DOHH2 (cell line): ENCODE results near the gene KCTD16.

Experiments used
- H3F3A ChIP-seq: fragments of 200-600 bp; sonication (generic), shearing (Covaris generic); 2 replicates; pipeline ENCODE4 v1.6.0; 2016; ENCODE audit warnings: antibody characterized with exemption, mild to moderate bottlenecking; ENCODE audit not compliant: control insufficient read depth, insufficient read depth
- H3K27ac ChIP-seq: fragments of 200-600 bp; sonication (generic); 2 replicates; pipeline ENCODE4 v1.5.1; 2014; ENCODE audit warnings: low read depth, mild to moderate bottlenecking, low read length, moderate library complexity
- H3K27me3 ChIP-seq: fragments of 200-600 bp; sonication (generic); 2 replicates; pipeline ENCODE4 v1.6.1; 2014; ENCODE audit warnings: mild to moderate bottlenecking, low read length, mixed read lengths; ENCODE audit not compliant: control insufficient read depth
- H3K36me3 ChIP-seq: fragments of 200-600 bp; sonication (generic); 2 replicates; pipeline ENCODE4 v1.6.1; 2014; ENCODE audit warnings: mild to moderate bottlenecking, low read length, moderate library complexity, mixed read lengths; ENCODE audit not compliant: control insufficient read depth
- H3K4me1 ChIP-seq: fragments of 200-600 bp; sonication (generic); 2 replicates; pipeline ENCODE4 v1.6.1; 2014; ENCODE audit warnings: mild to moderate bottlenecking, low read length, mixed read lengths; ENCODE audit not compliant: control insufficient read depth
- H3K4me2 ChIP-seq: fragments of 200-600 bp; sonication (generic); 2 replicates; pipeline ENCODE4 v1.6.0; 2014; ENCODE audit warnings: mild to moderate bottlenecking, low read length, moderate library complexity
- H3K4me3 ChIP-seq: fragments of 200-600 bp; sonication (generic); 2 replicates; pipeline ENCODE4 v1.5.1; 2014; ENCODE audit warnings: mild to moderate bottlenecking, low read length, mixed read lengths
- H3K79me2 ChIP-seq: fragments of 200-600 bp; sonication (generic); 2 replicates; pipeline ENCODE4 v1.6.1; 2014; ENCODE audit warnings: mild to moderate bottlenecking, low read length, mixed read lengths; ENCODE audit not compliant: control insufficient read depth
- H3K9me2 ChIP-seq: fragments of 200-600 bp; sonication (generic); replicated peaks from 2 replicates; pipeline ENCODE4 v1.6.1; 2014; ENCODE audit warnings: mild to moderate bottlenecking, low read length, mixed read lengths; ENCODE audit not compliant: control insufficient read depth
- H3K9me3 ChIP-seq: fragments of 200-600 bp; sonication (generic); 2 replicates; pipeline ENCODE4 v1.6.1; 2014; ENCODE audit warnings: antibody characterized with exemption, low read length, mixed read lengths; ENCODE audit not compliant: control insufficient read depth, insufficient read depth
- H4K20me1 ChIP-seq: fragments of 200-600 bp; sonication (generic); 2 replicates; pipeline ENCODE4 v1.6.0; 2014; ENCODE audit warnings: low read depth, mild to moderate bottlenecking, antibody characterized with exemption, low read length, moderate library complexity; ENCODE audit not compliant: control insufficient read depth, insufficient read depth
- EZH2phosphoT487 ChIP-seq: fragments of 200-600 bp; sonication (generic); IDR thresholded peaks from 2 replicates; pipeline ENCODE4 v1.6.1; 2017; ENCODE audit warnings: borderline replicate concordance, mild to moderate bottlenecking, antibody characterized with exemption, low read length, moderate library complexity, mixed read lengths
- TF ChIP-seq, protein P1 (sequence below): fragments of 200-600 bp; sonication (generic); IDR thresholded peaks from one replicate; pipeline ENCODE4 v1.5.1; 2014; ENCODE audit warnings: antibody characterized with exemption, mild to moderate bottlenecking, low read depth, low read length; ENCODE audit not compliant: poor library complexity, severe bottlenecking

KCTD16 gene

DNA sequence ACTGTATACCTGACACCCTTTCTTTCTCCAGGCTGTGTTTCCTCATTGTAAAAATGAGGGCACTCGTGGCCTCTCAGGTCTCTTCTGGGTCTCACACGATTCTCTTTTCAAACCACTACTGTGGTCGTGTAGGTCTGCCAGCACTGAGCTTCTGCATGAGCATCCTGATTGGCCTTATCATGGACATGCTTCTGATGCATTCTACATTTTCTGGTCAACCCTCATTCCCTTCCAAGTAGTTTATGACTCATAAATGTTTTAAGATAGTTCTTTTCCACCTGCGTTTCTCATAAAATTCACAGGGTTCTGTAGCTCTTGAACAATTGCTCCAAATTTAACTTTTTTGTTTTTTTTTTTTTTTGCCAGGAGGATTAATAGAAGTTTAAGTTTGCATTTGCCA is 294.8 kb downstream of the KCTD16 start:
- Histone ChIP-seq H3K36me3 (no peaks in the 10 kb centered on the region), H3K9me3 (no peaks in the 10 kb centered on the region), H3K79me2 (no peaks in the 10 kb centered on the region), H4K20me1 (no peaks in the 10 kb centered on the region), H3K4me1 (peaks cover 6% of the 10 kb centered on the region), H3F3A (no peaks in the 10 kb centered on the region), H3K9me2 (no peaks in the 10 kb centered on the region), H3K27ac (no peak overlapping the region), H3K4me3 (no peak overlapping the region), H3K4me2 (no peak overlapping the region), H3K27me3 (no peaks in the 10 kb centered on the region)
- TF ChIP-seq, protein P1, sequence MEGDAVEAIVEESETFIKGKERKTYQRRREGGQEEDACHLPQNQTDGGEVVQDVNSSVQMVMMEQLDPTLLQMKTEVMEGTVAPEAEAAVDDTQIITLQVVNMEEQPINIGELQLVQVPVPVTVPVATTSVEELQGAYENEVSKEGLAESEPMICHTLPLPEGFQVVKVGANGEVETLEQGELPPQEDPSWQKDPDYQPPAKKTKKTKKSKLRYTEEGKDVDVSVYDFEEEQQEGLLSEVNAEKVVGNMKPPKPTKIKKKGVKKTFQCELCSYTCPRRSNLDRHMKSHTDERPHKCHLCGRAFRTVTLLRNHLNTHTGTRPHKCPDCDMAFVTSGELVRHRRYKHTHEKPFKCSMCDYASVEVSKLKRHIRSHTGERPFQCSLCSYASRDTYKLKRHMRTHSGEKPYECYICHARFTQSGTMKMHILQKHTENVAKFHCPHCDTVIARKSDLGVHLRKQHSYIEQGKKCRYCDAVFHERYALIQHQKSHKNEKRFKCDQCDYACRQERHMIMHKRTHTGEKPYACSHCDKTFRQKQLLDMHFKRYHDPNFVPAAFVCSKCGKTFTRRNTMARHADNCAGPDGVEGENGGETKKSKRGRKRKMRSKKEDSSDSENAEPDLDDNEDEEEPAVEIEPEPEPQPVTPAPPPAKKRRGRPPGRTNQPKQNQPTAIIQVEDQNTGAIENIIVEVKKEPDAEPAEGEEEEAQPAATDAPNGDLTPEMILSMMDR = no peak
- TF ChIP-seq EZH2phosphoT487 = no peak

DNA sequence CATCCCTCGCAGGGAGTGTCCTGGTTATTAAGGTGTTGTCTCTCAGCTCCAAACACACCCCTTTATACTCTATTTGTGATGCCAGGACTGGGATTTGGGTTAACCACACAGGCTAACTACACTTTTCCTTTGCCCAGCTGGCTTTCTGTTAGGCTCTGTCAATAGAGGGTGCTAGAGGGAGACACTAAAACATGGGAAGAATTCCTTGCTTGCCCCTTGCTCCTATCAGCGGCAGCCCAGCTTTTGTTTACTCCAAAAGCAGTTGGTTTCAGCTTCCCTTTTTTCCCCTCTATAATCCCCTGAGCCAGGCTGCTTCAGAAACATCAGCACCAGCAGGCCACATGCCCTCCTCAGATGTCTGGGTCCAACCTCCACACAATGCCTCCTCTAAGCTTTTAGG is 297.1 kb downstream of the KCTD16 start:
- Histone ChIP-seq H3K27me3 (no peaks in the 10 kb centered on the region), H3K9me2 (no peaks in the 10 kb centered on the region), H3K4me3 (no peak overlapping the region), H3K4me2 (no peak overlapping the region), H3K27ac (no peak overlapping the region), H3K9me3 (no peaks in the 10 kb centered on the region), H3F3A (no peaks in the 10 kb centered on the region), H3K36me3 (no peaks in the 10 kb centered on the region), H3K4me1 (peaks cover 6% of the 10 kb centered on the region), H3K79me2 (no peaks in the 10 kb centered on the region), H4K20me1 (no peaks in the 10 kb centered on the region)
- TF ChIP-seq, protein P1 = no peak
- no peak for TF ChIP-seq EZH2phosphoT487

DNA sequence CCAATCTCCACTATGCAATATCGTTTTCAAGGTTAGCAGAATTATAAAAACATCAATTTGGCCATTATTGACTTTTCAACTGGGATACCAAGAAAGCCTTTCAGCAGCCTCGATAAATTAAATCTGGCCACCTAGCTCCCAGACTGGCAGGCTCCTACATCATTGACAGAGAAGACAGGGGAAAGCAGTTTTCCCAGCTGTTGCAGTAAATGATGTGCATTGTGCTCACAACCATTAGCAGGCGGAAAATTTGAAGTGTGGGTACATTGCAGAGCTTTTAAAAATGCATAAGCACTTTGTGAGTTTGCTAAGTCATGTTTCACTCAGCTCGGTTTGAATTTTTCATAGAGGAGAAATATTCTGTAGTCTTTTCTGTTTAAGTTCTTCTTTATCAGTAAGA is 297.9 kb downstream of the KCTD16 start:
- no peaks in the 10 kb centered on the region for H3K9me3 ChIP-seq
- H3K27me3 ChIP-seq = no peaks in the 10 kb centered on the region
- TF ChIP-seq EZH2phosphoT487 = no peak
- TF ChIP-seq, protein P1 = no peak
- no peak overlapping the region for H3K27ac ChIP-seq
- H3K36me3 ChIP-seq = no peaks in the 10 kb centered on the region
- H3F3A ChIP-seq = no peaks in the 10 kb centered on the region
- no peaks in the 10 kb centered on the region for H3K79me2 ChIP-seq
- H3K4me2 ChIP-seq = no peak overlapping the region
- peaks cover 6% of the 10 kb centered on the region for H3K4me1 ChIP-seq
- H3K4me3 ChIP-seq = no peak overlapping the region
- H3K9me2 ChIP-seq = no peaks in the 10 kb centered on the region
- no peaks in the 10 kb centered on the region for H4K20me1 ChIP-seq

DNA sequence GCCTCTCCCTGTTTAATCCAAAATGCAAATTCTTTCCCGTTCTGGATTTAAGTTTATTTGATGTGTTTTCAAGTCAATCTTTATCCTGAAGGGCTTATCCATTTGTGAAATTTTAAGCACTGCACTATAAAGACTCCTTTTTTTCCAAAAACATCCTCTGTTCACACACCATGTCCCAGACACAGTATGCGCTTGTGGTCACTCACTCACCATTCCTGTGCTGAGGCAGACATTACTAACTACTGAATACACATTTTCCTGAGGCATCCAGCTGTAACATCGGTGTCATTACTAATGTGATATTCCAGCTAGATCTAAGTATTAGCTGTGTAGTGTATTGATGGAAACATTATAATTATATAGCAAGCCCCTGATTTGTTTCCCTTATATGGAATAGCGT is 298.4 kb downstream of the KCTD16 start:
- Histone ChIP-seq H3F3A (no peaks in the 10 kb centered on the region), H3K4me2 (no peak overlapping the region), H3K79me2 (no peaks in the 10 kb centered on the region), H3K4me3 (no peak overlapping the region), H3K27ac (no peak overlapping the region), H4K20me1 (no peaks in the 10 kb centered on the region), H3K9me2 (no peaks in the 10 kb centered on the region), H3K36me3 (no peaks in the 10 kb centered on the region), H3K9me3 (no peaks in the 10 kb centered on the region), H3K4me1 (peaks cover 6% of the 10 kb centered on the region), H3K27me3 (no peaks in the 10 kb centered on the region)
- TF ChIP-seq EZH2phosphoT487 = no peak
- TF ChIP-seq, protein P1 = no peak
